GM12873 (cell line): ENCODE results near the gene MED28.

ENCODE experiments used
- TF ChIP-seq, protein P1 (sequence below): IDR thresholded peaks from 2 replicates; pipeline ENCODE4 v1.5.1; 2012; ENCODE audit warnings: low read depth, mild to moderate bottlenecking, moderate library complexity, low read length, control low read depth; ENCODE audit not compliant: insufficient read depth; ENCODE audit errors: missing control alignments

MED28 gene, protein sequence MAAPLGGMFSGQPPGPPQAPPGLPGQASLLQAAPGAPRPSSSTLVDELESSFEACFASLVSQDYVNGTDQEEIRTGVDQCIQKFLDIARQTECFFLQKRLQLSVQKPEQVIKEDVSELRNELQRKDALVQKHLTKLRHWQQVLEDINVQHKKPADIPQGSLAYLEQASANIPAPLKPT

DNA sequence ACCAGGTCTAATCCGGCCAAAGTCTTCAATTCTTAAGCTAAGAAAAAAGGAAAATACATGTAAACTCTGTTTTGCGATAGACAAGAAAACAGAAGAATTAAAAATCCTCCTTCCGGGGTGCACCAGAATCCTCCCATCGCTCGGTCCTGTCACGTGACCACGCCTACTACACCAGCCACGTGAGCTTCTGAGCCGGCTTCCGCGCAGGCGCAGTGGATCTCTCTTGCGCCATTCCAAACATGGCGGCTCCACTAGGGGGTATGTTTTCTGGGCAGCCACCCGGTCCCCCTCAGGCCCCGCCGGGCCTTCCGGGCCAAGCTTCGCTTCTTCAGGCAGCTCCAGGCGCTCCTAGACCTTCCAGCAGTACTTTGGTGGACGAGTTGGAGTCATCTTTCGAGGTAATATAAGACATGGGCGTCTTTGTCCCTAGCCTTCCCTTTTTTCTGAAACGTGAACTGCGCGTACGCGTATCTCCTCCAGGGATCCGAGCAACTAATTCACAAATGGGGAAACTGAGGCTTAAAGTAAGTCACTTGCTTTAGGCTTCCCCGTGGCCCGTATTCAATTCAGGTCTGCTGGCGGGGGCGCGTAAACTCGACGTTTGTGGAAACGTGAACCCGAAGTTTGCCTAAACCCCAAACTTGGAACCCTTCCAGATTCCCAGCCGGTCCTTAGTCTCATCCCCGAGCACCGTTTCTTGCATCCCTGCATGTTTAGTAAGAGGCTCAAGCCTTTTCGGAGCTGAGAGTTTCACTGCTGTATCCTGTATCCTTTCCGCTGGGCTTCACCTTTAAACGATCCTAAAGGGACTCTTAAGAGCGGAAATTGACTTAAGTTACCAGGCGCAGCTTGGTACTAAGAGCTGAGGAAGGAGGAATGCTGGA lies at the start of gene MED28:
MED28 (plus strand) TSS at position 226 of the 884 bp plus-strand sequence; CDS start at position 240, 14 bp downstream.
- TF ChIP-seq, protein P1, sequence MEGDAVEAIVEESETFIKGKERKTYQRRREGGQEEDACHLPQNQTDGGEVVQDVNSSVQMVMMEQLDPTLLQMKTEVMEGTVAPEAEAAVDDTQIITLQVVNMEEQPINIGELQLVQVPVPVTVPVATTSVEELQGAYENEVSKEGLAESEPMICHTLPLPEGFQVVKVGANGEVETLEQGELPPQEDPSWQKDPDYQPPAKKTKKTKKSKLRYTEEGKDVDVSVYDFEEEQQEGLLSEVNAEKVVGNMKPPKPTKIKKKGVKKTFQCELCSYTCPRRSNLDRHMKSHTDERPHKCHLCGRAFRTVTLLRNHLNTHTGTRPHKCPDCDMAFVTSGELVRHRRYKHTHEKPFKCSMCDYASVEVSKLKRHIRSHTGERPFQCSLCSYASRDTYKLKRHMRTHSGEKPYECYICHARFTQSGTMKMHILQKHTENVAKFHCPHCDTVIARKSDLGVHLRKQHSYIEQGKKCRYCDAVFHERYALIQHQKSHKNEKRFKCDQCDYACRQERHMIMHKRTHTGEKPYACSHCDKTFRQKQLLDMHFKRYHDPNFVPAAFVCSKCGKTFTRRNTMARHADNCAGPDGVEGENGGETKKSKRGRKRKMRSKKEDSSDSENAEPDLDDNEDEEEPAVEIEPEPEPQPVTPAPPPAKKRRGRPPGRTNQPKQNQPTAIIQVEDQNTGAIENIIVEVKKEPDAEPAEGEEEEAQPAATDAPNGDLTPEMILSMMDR: peak; percentile 10

GRCh38 chr4:17565846-17566245 lies 48.6 kb upstream of the MED28 start:
- TF ChIP-seq, protein P1: no peak

- TF ChIP-seq, protein P1: no peak
These were observed 47.2 kb upstream of the MED28 start for GRCh38 chr4:17567271-17567670.

- TF ChIP-seq, protein P1: no peak
These were observed 40.2 kb upstream of the MED28 start for GRCh38 chr4:17574206-17574605.

DNA sequence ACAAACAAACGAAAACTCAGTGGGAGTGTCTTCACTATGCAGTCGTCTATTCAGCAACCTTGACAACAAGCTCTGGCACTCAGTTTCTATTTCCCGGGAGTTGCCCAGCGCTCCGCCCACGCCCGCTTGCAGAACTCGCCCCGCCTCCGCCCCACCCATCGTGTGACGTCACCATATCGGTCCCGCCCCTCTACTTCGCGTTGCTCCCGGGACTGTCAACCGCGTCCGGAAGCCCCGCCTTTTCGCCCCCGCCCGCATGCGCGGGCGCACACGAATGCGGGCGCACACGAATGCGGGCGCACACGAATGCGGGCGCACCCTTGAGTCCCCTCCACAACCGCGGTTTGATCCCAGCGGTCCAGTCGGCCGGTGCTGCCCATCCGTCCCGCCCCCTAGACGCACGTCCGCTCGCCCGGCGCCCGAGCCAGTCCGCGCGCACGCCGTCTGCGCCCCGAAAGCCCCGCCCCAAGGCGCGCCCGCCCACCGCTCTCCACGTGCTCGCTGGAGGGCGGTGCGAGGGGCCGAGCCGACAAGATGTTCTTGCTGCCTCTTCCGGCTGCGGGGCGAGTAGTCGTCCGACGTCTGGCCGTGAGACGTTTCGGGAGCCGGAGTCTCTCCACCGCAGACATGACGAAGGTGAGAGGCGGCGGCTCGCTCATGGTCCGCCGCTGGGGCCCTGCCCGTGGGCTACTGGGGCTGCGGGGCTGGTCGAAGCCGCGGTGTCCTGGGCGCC lies 37.3 kb upstream of the MED28 start, which contains the start of gene LAP3:
LAP3 (plus strand) TSS at position 267 of the 733 bp plus-strand sequence; CDS start at position 535, 268 bp downstream.
- TF ChIP-seq, protein P1: no peak

DNA sequence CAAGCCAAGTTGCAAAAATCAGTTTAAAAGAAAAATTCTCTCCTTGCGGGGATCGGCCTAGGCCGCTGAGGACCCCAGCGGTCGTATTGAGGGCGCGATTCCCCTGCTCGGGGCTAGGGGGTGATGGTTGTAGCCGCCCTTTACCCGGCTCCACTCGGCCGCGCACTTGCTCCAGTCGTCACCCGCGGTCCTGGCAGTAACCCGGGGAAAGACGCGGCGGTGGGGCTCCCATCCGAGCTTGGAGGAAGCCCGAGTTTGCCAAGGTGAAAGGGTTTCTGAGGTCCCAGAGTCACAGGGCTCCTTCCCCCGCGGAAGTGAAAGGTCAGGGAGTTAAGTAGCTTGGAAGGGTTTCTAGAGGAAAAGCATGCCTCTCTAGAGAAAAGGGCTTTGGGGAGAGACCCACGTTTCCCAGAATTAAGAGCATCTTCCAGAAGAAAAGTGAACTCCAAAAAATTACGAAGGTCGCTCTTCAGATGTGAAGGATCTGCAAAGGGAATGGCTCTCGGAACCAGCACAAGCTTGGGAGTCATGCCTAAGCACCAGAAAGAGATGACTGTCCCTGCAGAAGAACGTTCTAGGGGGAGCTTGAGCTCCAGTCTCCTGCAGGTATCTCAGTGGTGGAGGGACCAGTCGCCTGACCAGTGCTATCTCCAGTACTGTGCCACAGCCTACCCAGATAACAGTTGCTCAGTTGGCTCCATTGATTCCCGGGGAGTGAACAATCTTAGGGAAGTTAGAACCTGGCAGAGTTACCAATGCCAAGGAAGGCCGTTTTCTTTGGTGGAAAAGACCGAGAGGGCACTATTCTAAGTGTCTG lies 36.6 kb upstream of the MED28 start:
- TF ChIP-seq, protein P1: peak; percentile 12

GRCh38 chr4:17578482-17578891 lies 36.0 kb upstream of the MED28 start:
- TF ChIP-seq, protein P1: no peak
